ENCODE measurements around the gene AMIGO2. TPM values are rescaled to one million over a fixed set of nuclear protein-coding genes. Genes with fewer than 3 reads are reported as not detected.

Gene AMIGO2
- total and polyA plus RNA-seq, 9 of the 15 experiments (the other 6 are each of a cell fraction or from before 2014, with no cell fraction given), result 2.0 to 8.3 (median 3.8) TPM

GRCh38 chr12:47078733-47079467, 859 bp downstream of the AMIGO2 start (continued):
- TF ChIP-seq, protein P1, sequence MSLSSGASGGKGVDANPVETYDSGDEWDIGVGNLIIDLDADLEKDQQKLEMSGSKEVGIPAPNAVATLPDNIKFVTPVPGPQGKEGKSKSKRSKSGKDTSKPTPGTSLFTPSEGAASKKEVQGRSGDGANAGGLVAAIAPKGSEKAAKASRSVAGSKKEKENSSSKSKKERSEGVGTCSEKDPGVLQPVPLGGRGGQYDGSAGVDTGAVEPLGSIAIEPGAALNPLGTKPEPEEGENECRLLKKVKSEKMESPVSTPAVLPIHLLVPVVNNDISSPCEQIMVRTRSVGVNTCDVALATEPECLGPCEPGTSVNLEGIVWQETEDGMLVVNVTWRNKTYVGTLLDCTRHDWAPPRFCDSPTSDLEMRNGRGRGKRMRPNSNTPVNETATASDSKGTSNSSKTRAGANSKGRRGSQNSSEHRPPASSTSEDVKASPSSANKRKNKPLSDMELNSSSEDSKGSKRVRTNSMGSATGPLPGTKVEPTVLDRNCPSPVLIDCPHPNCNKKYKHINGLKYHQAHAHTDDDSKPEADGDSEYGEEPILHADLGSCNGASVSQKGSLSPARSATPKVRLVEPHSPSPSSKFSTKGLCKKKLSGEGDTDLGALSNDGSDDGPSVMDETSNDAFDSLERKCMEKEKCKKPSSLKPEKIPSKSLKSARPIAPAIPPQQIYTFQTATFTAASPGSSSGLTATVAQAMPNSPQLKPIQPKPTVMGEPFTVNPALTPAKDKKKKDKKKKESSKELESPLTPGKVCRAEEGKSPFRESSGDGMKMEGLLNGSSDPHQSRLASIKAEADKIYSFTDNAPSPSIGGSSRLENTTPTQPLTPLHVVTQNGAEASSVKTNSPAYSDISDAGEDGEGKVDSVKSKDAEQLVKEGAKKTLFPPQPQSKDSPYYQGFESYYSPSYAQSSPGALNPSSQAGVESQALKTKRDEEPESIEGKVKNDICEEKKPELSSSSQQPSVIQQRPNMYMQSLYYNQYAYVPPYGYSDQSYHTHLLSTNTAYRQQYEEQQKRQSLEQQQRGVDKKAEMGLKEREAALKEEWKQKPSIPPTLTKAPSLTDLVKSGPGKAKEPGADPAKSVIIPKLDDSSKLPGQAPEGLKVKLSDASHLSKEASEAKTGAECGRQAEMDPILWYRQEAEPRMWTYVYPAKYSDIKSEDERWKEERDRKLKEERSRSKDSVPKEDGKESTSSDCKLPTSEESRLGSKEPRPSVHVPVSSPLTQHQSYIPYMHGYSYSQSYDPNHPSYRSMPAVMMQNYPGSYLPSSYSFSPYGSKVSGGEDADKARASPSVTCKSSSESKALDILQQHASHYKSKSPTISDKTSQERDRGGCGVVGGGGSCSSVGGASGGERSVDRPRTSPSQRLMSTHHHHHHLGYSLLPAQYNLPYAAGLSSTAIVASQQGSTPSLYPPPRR (CRISPR knock-in tag; IDR thresholded peaks at IDR 0.05; ENCODE audit: borderline replicate concordance), result no peak
- TF ChIP-seq COPS2 (conservative IDR thresholded peaks at IDR 0.05), result no peak
- TF ChIP-seq DDX20 (tag; IDR thresholded peaks at IDR 0.05; ENCODE audit: low read depth), result no peak
- TF ChIP-seq ZBED1 (IDR thresholded peaks at IDR 0.05), result no peak
- peak; percentile 77; the same call in 1 of the 2 replicates for TF ChIP-seq NBN (IDR thresholded peaks at IDR 0.05; ENCODE audit: low read depth)
- no peak for TF ChIP-seq CEBPG (CRISPR knock-in tag; IDR thresholded peaks at IDR 0.05)
- TF ChIP-seq CEBPG (tag; conservative IDR thresholded peaks at IDR 0.05 in 1 of 2, IDR thresholded peaks at IDR 0.05 in 1 of 2), result peak in 1 of 2 experiments; percentile 67; a peak in 1 of 4 replicates
- no peak for TF ChIP-seq ZNF778 (CRISPR knock-in tag; IDR thresholded peaks at IDR 0.05)
- TF ChIP-seq, protein P2, sequence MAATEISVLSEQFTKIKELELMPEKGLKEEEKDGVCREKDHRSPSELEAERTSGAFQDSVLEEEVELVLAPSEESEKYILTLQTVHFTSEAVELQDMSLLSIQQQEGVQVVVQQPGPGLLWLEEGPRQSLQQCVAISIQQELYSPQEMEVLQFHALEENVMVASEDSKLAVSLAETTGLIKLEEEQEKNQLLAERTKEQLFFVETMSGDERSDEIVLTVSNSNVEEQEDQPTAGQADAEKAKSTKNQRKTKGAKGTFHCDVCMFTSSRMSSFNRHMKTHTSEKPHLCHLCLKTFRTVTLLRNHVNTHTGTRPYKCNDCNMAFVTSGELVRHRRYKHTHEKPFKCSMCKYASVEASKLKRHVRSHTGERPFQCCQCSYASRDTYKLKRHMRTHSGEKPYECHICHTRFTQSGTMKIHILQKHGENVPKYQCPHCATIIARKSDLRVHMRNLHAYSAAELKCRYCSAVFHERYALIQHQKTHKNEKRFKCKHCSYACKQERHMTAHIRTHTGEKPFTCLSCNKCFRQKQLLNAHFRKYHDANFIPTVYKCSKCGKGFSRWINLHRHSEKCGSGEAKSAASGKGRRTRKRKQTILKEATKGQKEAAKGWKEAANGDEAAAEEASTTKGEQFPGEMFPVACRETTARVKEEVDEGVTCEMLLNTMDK (IDR thresholded peaks at IDR 0.05; ENCODE audit: borderline replicate concordance, insufficient read depth, low read depth, low read length, poor library complexity, severe bottlenecking), result no peak
- no peak for TF ChIP-seq HOXB6 (CRISPR knock-in tag; IDR thresholded peaks at IDR 0.05; ENCODE audit: borderline replicate concordance)
- no peak for TF ChIP-seq ELF1 (tag; IDR thresholded peaks at IDR 0.05)
- TF ChIP-seq, protein P3, sequence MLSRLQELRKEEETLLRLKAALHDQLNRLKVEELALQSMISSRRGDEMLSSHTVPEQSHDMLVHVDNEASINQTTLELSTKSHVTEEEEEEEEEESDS (CRISPR knock-in tag; IDR thresholded peaks at IDR 0.05), result no peak
- TF ChIP-seq, protein P4, sequence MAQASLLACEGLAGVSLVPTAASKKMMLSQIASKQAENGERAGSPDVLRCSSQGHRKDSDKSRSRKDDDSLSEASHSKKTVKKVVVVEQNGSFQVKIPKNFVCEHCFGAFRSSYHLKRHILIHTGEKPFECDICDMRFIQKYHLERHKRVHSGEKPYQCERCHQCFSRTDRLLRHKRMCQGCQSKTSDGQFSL (CRISPR knock-in tag; IDR thresholded peaks at IDR 0.05), result no peak
- TF ChIP-seq, protein P4 (tag; IDR thresholded peaks at IDR 0.05), result no peak
- TF ChIP-seq, protein P5, sequence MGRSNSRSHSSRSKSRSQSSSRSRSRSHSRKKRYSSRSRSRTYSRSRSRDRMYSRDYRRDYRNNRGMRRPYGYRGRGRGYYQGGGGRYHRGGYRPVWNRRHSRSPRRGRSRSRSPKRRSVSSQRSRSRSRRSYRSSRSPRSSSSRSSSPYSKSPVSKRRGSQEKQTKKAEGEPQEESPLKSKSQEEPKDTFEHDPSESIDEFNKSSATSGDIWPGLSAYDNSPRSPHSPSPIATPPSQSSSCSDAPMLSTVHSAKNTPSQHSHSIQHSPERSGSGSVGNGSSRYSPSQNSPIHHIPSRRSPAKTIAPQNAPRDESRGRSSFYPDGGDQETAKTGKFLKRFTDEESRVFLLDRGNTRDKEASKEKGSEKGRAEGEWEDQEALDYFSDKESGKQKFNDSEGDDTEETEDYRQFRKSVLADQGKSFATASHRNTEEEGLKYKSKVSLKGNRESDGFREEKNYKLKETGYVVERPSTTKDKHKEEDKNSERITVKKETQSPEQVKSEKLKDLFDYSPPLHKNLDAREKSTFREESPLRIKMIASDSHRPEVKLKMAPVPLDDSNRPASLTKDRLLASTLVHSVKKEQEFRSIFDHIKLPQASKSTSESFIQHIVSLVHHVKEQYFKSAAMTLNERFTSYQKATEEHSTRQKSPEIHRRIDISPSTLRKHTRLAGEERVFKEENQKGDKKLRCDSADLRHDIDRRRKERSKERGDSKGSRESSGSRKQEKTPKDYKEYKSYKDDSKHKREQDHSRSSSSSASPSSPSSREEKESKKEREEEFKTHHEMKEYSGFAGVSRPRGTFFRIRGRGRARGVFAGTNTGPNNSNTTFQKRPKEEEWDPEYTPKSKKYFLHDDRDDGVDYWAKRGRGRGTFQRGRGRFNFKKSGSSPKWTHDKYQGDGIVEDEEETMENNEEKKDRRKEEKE (IDR thresholded peaks at IDR 0.05; ENCODE audit: borderline replicate concordance in 1 of 2, control insufficient read depth in 1 of 2, low read depth in 2 of 2, low read length in 1 of 2), result no peak
